ENCODE measurements around the gene DGKZ. TPM values are rescaled to one million over a fixed set of nuclear protein-coding genes. Genes with fewer than 3 reads are reported as not detected.
A peak's percentile ranks its signal among the peaks of the same experiment; 100 is the strongest.

DGKZ gene
- total RNA-seq, 1 donor from 2014 or later: 46.8 TPM

- peak overlapping the region; percentile 96 for H3K27ac Mint-ChIP-seq (ENCODE audit: unreplicated experiment)
- no peak for TF ChIP-seq CTCF (IDR thresholded peaks at IDR 0.05)
- DNase-seq (ENCODE audit: low spot score): peak; percentile 87
- no peaks in the 10 kb centered on the region for H3K9me3 Mint-ChIP-seq (ENCODE audit: low read depth)
- peak overlapping the region; percentile 66 for H3K4me3 Mint-ChIP-seq (ENCODE audit: unreplicated experiment)
- H3K36me3 Mint-ChIP-seq (ENCODE audit: low read depth): no peaks in the 10 kb centered on the region
- peaks cover 41% of the 10 kb centered on the region for H3K4me1 Mint-ChIP-seq (ENCODE audit: low read depth)
- no peaks in the 10 kb centered on the region for H3K27me3 Mint-ChIP-seq (ENCODE audit: low read depth)
Measured at GRCh38 chr11:46361283-46362155, 14.3 kb downstream of the DGKZ start.

- H3K4me1 Mint-ChIP-seq (ENCODE audit: low read depth): peaks cover 38% of the 10 kb centered on the region
- no peak for TF ChIP-seq CTCF (IDR thresholded peaks at IDR 0.05)
- H3K9me3 Mint-ChIP-seq (ENCODE audit: low read depth): no peaks in the 10 kb centered on the region
- no peaks in the 10 kb centered on the region for H3K36me3 Mint-ChIP-seq (ENCODE audit: low read depth)
- DNase-seq (ENCODE audit: low spot score): no peak
- H3K27ac Mint-ChIP-seq (ENCODE audit: unreplicated experiment): peak overlapping the region; percentile 96
- H3K27me3 Mint-ChIP-seq (ENCODE audit: low read depth): no peaks in the 10 kb centered on the region
- peak overlapping the region; percentile 66 for H3K4me3 Mint-ChIP-seq (ENCODE audit: unreplicated experiment)
Measured at GRCh38 chr11:46362156-46363030, 15.1 kb downstream of the DGKZ start.

- Mint-ChIP-seq H3K27me3 (ENCODE audit: low read depth) (no peaks in the 10 kb centered on the region), H3K9me3 (ENCODE audit: low read depth) (no peaks in the 10 kb centered on the region), H3K4me1 (ENCODE audit: low read depth) (peaks cover 38% of the 10 kb centered on the region), H3K4me3 (ENCODE audit: unreplicated experiment) (peak overlapping the region; percentile 49), H3K36me3 (ENCODE audit: low read depth) (no peaks in the 10 kb centered on the region), H3K27ac (ENCODE audit: unreplicated experiment) (peak overlapping the region; percentile 96)
- no peak for TF ChIP-seq CTCF (IDR thresholded peaks at IDR 0.05)
- DNase-seq (ENCODE audit: low spot score): no peak
Measured at GRCh38 chr11:46363031-46363407, 15.8 kb downstream of the DGKZ start.

- Mint-ChIP-seq H3K36me3 (ENCODE audit: low read depth) (no peaks in the 10 kb centered on the region), H3K4me1 (ENCODE audit: low read depth) (peaks cover 38% of the 10 kb centered on the region), H3K4me3 (ENCODE audit: unreplicated experiment) (peak overlapping the region; percentile 16), H3K27ac (ENCODE audit: unreplicated experiment) (peak overlapping the region; percentile 96), H3K9me3 (ENCODE audit: low read depth) (no peaks in the 10 kb centered on the region), H3K27me3 (ENCODE audit: low read depth) (no peaks in the 10 kb centered on the region)
- DNase-seq (ENCODE audit: low spot score): no peak
- TF ChIP-seq CTCF (IDR thresholded peaks at IDR 0.05): peak; percentile 65
Measured at GRCh38 chr11:46363455-46364005, 16.3 kb downstream of the DGKZ start.

- no peaks in the 10 kb centered on the region for H3K9me3 Mint-ChIP-seq (ENCODE audit: low read depth)
- H3K4me3 Mint-ChIP-seq (ENCODE audit: unreplicated experiment): no peak overlapping the region
- no peaks in the 10 kb centered on the region for H3K27me3 Mint-ChIP-seq (ENCODE audit: low read depth)
- peaks cover 38% of the 10 kb centered on the region for H3K4me1 Mint-ChIP-seq (ENCODE audit: low read depth)
- H3K27ac Mint-ChIP-seq (ENCODE audit: unreplicated experiment): peak overlapping the region; percentile 96
- DNase-seq (ENCODE audit: low spot score): no peak
- no peaks in the 10 kb centered on the region for H3K36me3 Mint-ChIP-seq (ENCODE audit: low read depth)
- TF ChIP-seq CTCF (IDR thresholded peaks at IDR 0.05): no peak
Measured at GRCh38 chr11:46364056-46364455, 16.8 kb downstream of the DGKZ start.

All from chondrocyte (in vitro differentiated cells).